Prostate gland (tissue), 2 donors: ENCODE measurements around the gene BCL11B. TPM values are rescaled to one million over a fixed set of nuclear protein-coding genes. Genes with fewer than 3 reads are reported as not detected.

Source experiments
- DNase-seq: peaks from one replicate; pipeline ENCODE4 v3.0.0-alpha.2; 2019; ENCODE audit warnings: low spot score
- H3K27ac ChIP-seq, 2 donors: fragments of 200-600 bp; sonication (generic); 2 replicates each; pipeline ENCODE4 v1.5.1; 2017 to 2019
- H3K27me3 ChIP-seq: fragments of 200-600 bp; sonication (generic); replicated peaks from 2 replicates; pipeline ENCODE4 v1.5.1; 2019; ENCODE audit not compliant: insufficient read depth
- H3K36me3 ChIP-seq, 2 donors: fragments of 200-600 bp; sonication (generic); 1 replicate in 1 of 2; 2 replicates in 1 of 2; pipeline versions ENCODE4 v1.5.1 to v1.8.1; 2017 to 2019
- H3K4me1 ChIP-seq: fragments of 200-600 bp; sonication (generic); replicated peaks from 2 replicates; pipeline ENCODE4 v1.5.1; 2019
- H3K4me3 ChIP-seq, 2 donors: fragments of 200-600 bp; sonication (generic); 2 replicates each; pipeline ENCODE4 v1.5.1; 2017 to 2019
- H3K9me3 ChIP-seq: fragments of 200-600 bp; sonication (generic); 2 replicates; pipeline ENCODE4 v1.5.1; 2017
- POLR2A ChIP-seq: fragments of 450-650 bp; IDR thresholded peaks from one replicate; pipeline ENCODE4 v1.6.1; 2016; ENCODE audit warnings: antibody characterized with exemption, mild to moderate bottlenecking
- POLR2AphosphoS5 ChIP-seq: sonication (generic); formaldehyde crosslinking; IDR thresholded peaks from one replicate; pipeline ENCODE4 v1.6.1; 2017; ENCODE audit warnings: antibody characterized with exemption
- WGBS: methylation state at CpG from one replicate; pipeline ENCODE4 v1.1.5; 2018; 5-methylcytosine and 5-hydroxymethylcytosine counted together
- intact Hi-C: fragments of 100-400 bp; cut with DNase I; formaldehyde crosslinking; loops from one replicate; pipeline ENCODE4 v1.14.2; 2022
- total RNA-seq, 2 donors: library from RNA; depleted of rRNA; stranded (reverse); fragments of >200 nt; gene quantifications; one replicate each; pipeline ENCODE4 v1.1.0, GENCODE V29; 2016
- TF ChIP-seq, protein P1 (sequence below), 4 experiments: fragments of 200-600 bp in 2 of 4; fragments of 450-650 bp in 2 of 4; sonication (generic) in 2 of 4; IDR thresholded peaks; 1 replicate in 3 of 4; 2 replicates in 1 of 4; pipeline ENCODE4 v1.5.1; 2016 to 2019; ENCODE audit warnings: antibody characterized with exemption in 4 of 4, mild to moderate bottlenecking in 2 of 4, moderate library complexity in 2 of 4

BCL11B gene
- total RNA-seq, 2 donors from 2014 or later = 2.8 to 5.4 TPM

DNA sequence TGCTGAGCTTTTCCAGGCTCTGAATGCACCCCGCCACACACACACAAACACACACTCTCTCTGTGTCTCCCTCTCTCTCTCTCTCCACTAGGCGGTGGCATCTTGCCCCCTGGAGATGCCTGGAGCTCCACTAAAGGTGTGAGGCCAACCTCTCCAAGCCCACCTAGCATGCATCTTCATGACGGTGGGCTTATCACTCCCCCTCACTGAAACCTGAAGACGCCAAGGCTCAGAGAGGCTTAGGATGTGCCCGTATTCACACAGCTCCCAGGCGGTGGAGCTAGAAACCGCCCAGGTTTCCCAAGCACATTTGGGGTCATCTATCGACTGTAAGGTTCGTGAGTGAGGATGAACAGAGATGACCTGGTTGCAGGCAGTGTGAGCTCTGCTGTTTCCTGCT is 42.6 kb upstream of the BCL11B start:
- Histone ChIP-seq H3K4me1 (no peaks in the 10 kb centered on the region), H3K27me3 (peaks cover 2% of the 10 kb centered on the region), H3K27ac (no peak overlapping the region), H3K4me3 (no peak overlapping the region), H3K36me3 (no peaks in the 10 kb centered on the region), H3K9me3 (no peaks in the 10 kb centered on the region)
- no peak for TF ChIP-seq POLR2A
- TF ChIP-seq, protein P1, sequence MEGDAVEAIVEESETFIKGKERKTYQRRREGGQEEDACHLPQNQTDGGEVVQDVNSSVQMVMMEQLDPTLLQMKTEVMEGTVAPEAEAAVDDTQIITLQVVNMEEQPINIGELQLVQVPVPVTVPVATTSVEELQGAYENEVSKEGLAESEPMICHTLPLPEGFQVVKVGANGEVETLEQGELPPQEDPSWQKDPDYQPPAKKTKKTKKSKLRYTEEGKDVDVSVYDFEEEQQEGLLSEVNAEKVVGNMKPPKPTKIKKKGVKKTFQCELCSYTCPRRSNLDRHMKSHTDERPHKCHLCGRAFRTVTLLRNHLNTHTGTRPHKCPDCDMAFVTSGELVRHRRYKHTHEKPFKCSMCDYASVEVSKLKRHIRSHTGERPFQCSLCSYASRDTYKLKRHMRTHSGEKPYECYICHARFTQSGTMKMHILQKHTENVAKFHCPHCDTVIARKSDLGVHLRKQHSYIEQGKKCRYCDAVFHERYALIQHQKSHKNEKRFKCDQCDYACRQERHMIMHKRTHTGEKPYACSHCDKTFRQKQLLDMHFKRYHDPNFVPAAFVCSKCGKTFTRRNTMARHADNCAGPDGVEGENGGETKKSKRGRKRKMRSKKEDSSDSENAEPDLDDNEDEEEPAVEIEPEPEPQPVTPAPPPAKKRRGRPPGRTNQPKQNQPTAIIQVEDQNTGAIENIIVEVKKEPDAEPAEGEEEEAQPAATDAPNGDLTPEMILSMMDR (IDR thresholded peaks at IDR 0.05) = no peak
- no peak for TF ChIP-seq POLR2AphosphoS5
- intact Hi-C loops = no loop called here
- WGBS = 85% methylated on average over 9 of the region's 9 CpGs
- DNase-seq = no peak

DNA sequence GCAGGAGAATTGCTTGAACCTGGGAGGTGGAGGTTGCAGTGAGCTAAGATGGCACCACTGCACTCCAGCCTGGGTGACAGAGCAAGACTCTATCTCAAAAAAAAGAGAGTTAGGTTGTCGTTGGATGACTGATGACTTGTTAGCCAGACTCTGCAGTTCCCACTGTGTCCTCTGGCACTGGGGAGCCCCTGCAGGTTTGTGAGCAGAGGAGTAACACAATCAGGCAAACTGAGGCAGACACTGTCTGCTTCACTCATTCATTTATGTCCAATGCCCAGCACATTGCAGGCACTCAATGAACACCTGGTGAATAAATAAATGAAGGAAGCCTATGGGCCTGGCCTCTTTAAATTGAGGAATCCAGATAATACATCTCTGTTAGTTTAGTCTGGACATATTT is 41.2 kb upstream of the BCL11B start:
- intact Hi-C loops = no loop called here
- H3K4me3 ChIP-seq = no peak overlapping the region
- TF ChIP-seq, protein P1 (IDR thresholded peaks at IDR 0.05) = no peak

DNA sequence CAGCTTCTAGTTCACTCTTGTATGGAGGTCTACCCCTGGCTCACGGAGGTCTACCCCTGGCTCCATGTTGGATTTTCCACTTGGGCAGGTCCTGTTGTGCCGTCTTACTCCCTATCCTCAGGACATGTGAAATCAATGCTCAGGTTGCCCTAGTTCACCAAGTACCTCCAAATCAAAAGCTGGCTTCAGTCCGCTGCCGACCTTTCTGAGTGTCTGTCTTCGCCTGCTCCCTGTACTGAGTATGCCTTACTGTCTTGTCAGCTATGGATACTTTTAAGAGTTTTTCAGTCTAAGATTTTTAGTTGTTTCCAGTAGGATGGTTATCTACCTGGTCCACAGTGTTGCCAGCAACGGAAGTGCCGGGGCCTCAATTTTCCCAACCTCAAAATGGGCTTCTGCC is 40.1 kb upstream of the BCL11B start:
- TF ChIP-seq POLR2AphosphoS5 = no peak
- no peak for TF ChIP-seq POLR2A
- TF ChIP-seq, protein P1 (IDR thresholded peaks at IDR 0.05) = no peak
- Histone ChIP-seq H3K27me3 (no peaks in the 10 kb centered on the region), H3K27ac (no peak overlapping the region), H3K4me1 (no peaks in the 10 kb centered on the region), H3K4me3 (no peak overlapping the region), H3K36me3 (no peaks in the 10 kb centered on the region), H3K9me3 (no peaks in the 10 kb centered on the region)
- no peak for DNase-seq
- WGBS = 93% methylated on average over 7 of the region's 7 CpGs
- intact Hi-C loops = no loop called here

More for the DNA sequence above, 41.2 kb upstream of the BCL11B start:
- no peak overlapping the region for H3K27ac ChIP-seq
- H3K36me3 ChIP-seq = no peaks in the 10 kb centered on the region
- DNase-seq = no peak
- H3K9me3 ChIP-seq = no peaks in the 10 kb centered on the region
- no peaks in the 10 kb centered on the region for H3K4me1 ChIP-seq
- WGBS = 87% methylated on average over 1 of the region's 1 CpG
- H3K27me3 ChIP-seq = peaks cover 2% of the 10 kb centered on the region

DNA sequence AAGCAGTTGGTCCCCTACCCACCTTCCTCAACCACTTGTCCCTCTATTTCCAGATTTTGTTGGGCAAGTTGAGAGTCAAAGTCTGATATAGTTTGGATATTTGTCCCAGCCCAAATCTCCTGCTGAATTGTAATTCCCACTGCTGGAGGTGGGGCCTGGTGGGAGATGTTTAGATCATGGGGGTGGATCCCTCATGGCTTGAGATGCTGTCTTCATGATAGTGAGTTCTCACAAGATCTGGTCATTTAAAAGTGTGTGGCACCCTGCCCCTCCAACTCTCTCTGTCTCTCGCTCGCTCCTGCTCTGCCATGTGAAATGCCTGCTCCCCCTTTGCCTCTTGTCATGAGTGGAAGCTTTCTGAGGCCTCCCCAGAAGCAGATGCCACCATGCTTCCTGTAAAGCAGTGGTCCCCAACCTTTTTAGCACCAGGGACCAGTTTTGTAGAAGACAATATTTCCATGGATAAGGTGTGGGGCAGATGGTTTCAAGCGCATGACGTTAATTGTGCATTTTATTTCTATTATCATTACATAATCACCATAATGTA is 37.3 kb upstream of the BCL11B start:
- intact Hi-C loops = no loop called here
- TF ChIP-seq, protein P1 (IDR thresholded peaks at IDR 0.05) = no peak
- no peak for TF ChIP-seq POLR2A
- no peak for TF ChIP-seq POLR2AphosphoS5
- H3K4me1 ChIP-seq = no peaks in the 10 kb centered on the region
- H3K27me3 ChIP-seq = no peaks in the 10 kb centered on the region
- H3K36me3 ChIP-seq = no peaks in the 10 kb centered on the region
- no peak for DNase-seq
- H3K27ac ChIP-seq = no peak overlapping the region
- no peaks in the 10 kb centered on the region for H3K9me3 ChIP-seq
- H3K4me3 ChIP-seq = no peak overlapping the region
- WGBS = 93% methylated on average over 4 of the region's 4 CpGs

DNA sequence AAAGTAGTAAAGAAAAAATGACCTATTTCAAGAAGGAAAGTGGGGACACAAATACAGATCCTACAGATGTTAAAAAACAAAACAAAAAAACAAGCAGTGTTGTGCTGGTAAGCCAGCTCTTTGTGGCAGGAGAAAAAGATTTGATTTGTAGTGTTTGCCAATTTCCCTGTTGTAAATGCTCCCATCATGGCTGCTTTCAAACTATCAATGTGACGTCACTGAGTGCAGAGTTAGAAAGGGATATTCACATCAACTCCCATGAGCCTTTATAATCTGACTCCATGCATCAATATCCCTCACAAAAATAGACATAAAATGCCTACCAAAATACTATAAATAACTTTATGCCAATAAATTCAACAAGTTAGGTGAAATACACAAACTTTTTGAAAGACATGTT is 32.2 kb upstream of the BCL11B start:
- no peak overlapping the region for H3K4me3 ChIP-seq
- H3K4me1 ChIP-seq = no peaks in the 10 kb centered on the region
- H3K27ac ChIP-seq = no peak overlapping the region
- no peak for DNase-seq
- intact Hi-C loops = no loop called here
- H3K27me3 ChIP-seq = no peaks in the 10 kb centered on the region
- TF ChIP-seq, protein P1 (IDR thresholded peaks at IDR 0.05) = no peak
- TF ChIP-seq POLR2AphosphoS5 = no peak
- no peak for TF ChIP-seq POLR2A
- H3K9me3 ChIP-seq = no peaks in the 10 kb centered on the region
- H3K36me3 ChIP-seq = no peaks in the 10 kb centered on the region
- WGBS = 68% methylated on average over 1 of the region's 1 CpG
